ENCODE results near the gene SPATA16.
"Not testable (repeated sequence)": the region's sequence is repeated elsewhere in the genome, so short reads cannot be mapped to it uniquely, and the experiment has no call there.

The SPATA16 gene

DNA sequence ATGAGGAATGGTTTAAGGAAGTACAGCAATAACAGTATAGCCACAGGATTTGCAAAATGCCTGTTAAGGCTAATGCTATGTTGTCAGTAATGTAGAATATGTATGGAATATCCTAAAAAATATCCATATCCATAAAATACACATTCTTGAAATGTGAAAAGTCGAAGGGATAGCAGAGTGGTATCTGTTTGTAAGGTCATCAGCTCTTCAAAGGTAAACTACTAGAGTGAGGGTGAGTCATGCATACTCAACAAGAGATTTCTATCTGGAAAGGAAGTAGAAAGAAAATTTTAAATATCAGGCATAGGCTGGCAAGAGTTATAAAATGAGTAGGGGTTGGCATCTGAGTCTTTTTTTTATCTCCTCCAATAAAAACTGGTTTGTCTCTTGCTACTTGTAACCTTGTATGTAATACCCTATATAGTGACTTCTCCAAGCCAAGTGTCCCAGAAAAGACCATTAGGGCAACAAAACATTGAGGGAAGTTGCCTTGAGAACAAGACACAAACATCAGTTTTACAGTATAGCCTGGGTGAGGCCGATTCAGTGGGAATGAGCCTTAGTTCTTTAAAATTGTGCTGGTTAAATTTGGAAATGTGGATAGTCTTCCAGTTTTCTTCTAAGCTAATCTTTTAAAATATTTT lies 103.1 kb downstream of the SPATA16 start:
- H3K27ac ChIP-seq = no peak overlapping the region
- TF ChIP-seq, protein P1, sequence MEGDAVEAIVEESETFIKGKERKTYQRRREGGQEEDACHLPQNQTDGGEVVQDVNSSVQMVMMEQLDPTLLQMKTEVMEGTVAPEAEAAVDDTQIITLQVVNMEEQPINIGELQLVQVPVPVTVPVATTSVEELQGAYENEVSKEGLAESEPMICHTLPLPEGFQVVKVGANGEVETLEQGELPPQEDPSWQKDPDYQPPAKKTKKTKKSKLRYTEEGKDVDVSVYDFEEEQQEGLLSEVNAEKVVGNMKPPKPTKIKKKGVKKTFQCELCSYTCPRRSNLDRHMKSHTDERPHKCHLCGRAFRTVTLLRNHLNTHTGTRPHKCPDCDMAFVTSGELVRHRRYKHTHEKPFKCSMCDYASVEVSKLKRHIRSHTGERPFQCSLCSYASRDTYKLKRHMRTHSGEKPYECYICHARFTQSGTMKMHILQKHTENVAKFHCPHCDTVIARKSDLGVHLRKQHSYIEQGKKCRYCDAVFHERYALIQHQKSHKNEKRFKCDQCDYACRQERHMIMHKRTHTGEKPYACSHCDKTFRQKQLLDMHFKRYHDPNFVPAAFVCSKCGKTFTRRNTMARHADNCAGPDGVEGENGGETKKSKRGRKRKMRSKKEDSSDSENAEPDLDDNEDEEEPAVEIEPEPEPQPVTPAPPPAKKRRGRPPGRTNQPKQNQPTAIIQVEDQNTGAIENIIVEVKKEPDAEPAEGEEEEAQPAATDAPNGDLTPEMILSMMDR (conservative IDR thresholded peaks at IDR 0.05) = no peak

DNA sequence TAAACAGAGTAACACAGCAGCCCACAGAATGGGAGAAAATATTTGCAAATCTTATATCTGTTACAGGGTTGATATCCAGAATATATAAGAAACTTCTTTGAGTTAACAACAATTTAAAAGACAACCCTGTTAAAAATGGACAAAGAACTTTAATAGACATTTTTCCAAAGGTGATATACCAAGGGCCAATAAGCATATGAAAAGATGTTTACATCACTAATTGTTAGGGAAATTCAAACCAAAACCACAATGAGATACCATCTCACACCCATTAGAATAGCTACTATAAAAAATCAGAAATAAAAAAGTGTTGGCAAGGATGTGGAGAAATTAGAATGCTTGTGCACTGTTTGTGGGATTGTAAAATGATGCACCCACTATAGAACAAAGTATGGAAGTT lies 110.8 kb downstream of the SPATA16 start:
- TF ChIP-seq, protein P1 (conservative IDR thresholded peaks at IDR 0.05) = no peak
- H3K27ac ChIP-seq = no peak overlapping the region

DNA sequence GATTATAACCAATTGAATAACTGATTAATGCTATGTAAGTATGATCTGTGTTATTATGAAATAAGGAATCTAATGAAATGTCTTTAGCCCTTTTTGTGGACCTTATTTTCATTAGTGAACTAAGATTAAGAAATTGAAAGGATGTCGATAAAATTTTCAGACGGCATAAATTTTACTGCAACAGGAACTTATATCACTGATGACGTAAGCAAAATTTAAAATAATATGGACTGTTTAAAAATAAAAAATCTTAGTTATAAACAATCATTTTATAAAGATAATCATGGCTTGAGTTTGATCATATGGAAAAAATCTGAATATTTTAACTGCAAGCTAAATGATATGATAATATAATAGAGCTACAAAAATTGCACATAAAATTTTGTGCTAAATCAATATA lies 112.7 kb downstream of the SPATA16 start:
- no peak overlapping the region for H3K27ac ChIP-seq
- TF ChIP-seq, protein P1 (conservative IDR thresholded peaks at IDR 0.05) = no peak

DNA sequence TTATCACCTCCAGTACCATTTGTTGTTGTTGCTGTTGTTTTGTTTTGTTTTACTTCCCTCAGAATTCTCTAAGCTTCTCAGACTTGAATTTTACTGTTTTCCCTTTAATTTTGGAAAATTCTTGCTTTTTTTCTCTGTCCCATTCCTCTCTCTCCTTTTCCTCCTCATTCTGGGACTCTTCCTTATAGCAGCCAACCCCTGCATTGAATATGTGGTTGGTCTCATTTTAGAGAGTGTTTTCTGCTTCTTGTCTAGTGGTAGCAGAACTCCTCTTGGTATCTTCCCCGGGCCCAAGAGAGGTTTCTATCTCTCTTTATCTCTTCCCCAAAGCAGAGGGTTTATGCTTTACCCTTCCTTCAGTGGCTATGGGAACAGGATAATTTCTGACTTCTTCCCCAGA lies 113.6 kb downstream of the SPATA16 start:
- TF ChIP-seq, protein P1 (conservative IDR thresholded peaks at IDR 0.05) = no peak
- H3K27ac ChIP-seq = no peak overlapping the region

DNA sequence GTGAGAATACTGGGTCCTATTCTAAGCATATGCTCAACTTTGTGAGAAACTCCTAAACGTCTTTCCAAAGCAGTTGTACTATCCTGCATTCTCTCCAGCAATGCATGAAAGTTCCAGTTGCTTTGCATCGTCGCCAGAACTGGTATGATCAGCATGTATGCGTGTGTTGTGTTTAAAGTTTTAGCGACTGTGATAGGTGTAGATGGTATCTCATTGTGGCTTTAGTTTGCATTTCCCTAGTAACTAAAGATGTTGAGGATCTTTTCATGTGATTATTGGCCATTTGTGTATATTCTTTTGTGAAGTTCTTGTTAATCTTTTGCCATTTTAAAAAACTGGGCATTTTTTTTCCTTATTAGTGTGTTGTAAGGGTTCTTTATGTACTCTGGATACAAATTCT lies 115.1 kb downstream of the SPATA16 start:
- TF ChIP-seq, protein P1 (conservative IDR thresholded peaks at IDR 0.05) = no peak

DNA sequence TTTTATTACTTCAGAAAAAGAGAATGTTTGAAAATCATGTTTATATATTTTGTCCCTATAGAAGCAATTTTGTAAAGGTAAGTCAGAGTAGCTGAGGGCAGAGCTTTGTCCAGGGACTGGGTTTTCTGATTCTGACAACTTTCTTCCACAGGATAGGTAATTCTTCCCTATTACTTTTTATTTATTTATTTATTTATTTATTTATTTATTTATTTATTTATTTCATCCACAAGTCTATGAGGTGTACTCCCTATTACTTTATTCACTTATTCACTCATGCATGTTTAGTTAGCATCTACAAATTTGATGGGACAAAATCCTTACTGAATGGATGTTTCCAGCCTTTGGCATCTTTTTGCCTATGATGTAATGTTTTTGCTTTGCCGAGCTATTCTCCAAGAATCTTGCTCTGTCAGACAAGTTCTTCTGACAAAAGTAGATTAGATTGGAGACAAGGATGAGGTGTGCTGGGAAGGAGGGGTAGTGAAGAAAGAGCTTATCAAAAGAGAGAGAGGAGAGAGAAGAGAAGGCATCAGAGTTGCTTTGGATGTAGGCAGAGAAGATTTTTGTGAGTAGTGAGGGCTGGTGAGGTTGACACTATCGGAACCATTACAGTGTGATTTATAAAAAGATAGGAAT lies 119.4 kb downstream of the SPATA16 start:
- H3K27ac ChIP-seq = no peak overlapping the region
- TF ChIP-seq, protein P1 (conservative IDR thresholded peaks at IDR 0.05) = no peak

More for the DNA sequence above, 115.1 kb downstream of the SPATA16 start:
- H3K27ac ChIP-seq = no peak overlapping the region

DNA sequence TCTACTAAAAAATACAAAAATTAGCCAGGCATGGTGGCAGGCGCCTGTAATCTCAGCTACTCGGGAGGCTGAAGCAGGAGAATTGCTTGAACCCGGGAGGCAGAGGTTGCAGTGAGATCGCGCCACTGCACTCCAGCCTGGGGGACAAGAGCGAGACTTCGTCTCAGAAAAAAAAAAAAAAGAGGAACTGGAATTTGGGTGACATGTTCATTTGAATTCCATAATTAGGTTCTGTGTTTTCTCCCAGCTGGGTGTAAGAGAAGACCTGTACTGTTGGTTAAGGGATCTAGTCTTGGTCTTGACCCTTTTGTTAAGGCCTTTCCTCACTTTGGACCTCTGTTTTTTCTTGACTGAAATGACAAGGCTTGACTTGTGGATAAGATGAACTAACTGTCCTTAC lies 120.9 kb downstream of the SPATA16 start:
- H3K27ac ChIP-seq = not testable (repeated sequence)

DNA sequence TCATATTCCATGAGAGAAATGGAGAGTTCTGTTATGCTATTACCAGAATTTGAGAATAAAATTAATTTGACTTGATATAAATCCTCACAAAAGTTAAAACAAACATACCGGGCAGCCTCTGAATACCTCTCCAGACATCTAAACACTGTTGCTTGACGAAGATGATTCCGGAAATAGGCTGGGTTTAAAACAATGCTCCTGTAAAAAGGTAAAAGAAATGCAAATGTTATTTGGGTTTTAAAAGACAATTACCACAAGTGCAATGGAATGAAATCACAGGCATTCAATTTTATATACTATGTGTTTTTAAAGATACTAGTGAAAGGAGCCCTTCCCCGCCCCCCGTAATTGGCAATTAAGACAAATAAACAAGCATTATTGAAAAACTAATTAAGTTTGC lies 121.7 kb downstream of the SPATA16 start:
- TF ChIP-seq, protein P1 (conservative IDR thresholded peaks at IDR 0.05) = no peak
- H3K27ac ChIP-seq = no peak overlapping the region

Measured in VCaP (cell line).